HepG2 (cell line): ENCODE results near the gene SMG7. TPM values are rescaled to one million over a fixed set of nuclear protein-coding genes. Genes with fewer than 3 reads are reported as not detected.

Experiments used
- ARID3A ChIP-seq: IDR thresholded peaks from 2 replicates; pipeline ENCODE4 v1.6.1; 2012; ENCODE audit warnings: low read depth, low read length, improper control_type of control experiment
- HNF4G ChIP-seq, 2 experiments: sonication (generic) in 1 of 2; formaldehyde crosslinking in 1 of 2; IDR thresholded peaks; 2 replicates each; pipeline versions ENCODE4 v1.4.0 to v1.6.1; 2011 to 2020; ENCODE audit warnings: borderline replicate concordance in 2 of 2, low read depth in 2 of 2, mild to moderate bottlenecking in 2 of 2, low read length in 1 of 2, missing genetic modification reagents in 1 of 2, moderate library complexity in 1 of 2
- IRX3 ChIP-seq: sonication (generic); formaldehyde crosslinking; IDR thresholded peaks from 2 replicates; pipeline ENCODE4 v1.8.1; 2023; ENCODE audit warnings: mild to moderate bottlenecking, low read depth, missing genetic modification reagents, borderline replicate concordance
- MLLT10 ChIP-seq: sonication (generic); formaldehyde crosslinking; IDR thresholded peaks from 2 replicates; pipeline ENCODE4 v1.4.0; 2020; ENCODE audit warnings: missing genetic modification reagents
- NCOA2 ChIP-seq: sonication (generic); formaldehyde crosslinking; IDR thresholded peaks from 2 replicates; pipeline ENCODE4 v1.8.0; 2022; ENCODE audit warnings: inconsistent platforms
- SMC3 ChIP-seq: IDR thresholded peaks from 2 replicates; pipeline ENCODE4 v1.6.1; 2011; ENCODE audit warnings: low read length, improper control_type of control experiment
- SNAPC4 ChIP-seq: sonication (generic); formaldehyde crosslinking; IDR thresholded peaks from 2 replicates; pipeline ENCODE4 v1.4.0; 2020; ENCODE audit warnings: mild to moderate bottlenecking, missing genetic modification reagents
- SSRP1 ChIP-seq: IDR thresholded peaks from 2 replicates; pipeline ENCODE4 v1.6.1; 2016; ENCODE audit warnings: control low read depth
- U2AF2 ChIP-seq: fragments of 200-400 bp; formaldehyde crosslinking; IDR thresholded peaks from 2 replicates; pipeline ENCODE4 v1.6.1; 2017; ENCODE audit warnings: low read depth, mild to moderate bottlenecking, low read length
- ZBTB33 ChIP-seq: sonication (generic); formaldehyde crosslinking; IDR thresholded peaks from 2 replicates; pipeline ENCODE4 v1.4.0; 2020; ENCODE audit warnings: missing genetic modification reagents
- ZBTB7A ChIP-seq: sonication (generic); formaldehyde crosslinking; IDR thresholded peaks from 2 replicates; pipeline ENCODE4 v1.8.0; 2022; ENCODE audit warnings: mild to moderate bottlenecking, missing genetic modification reagents
- ZFP90 ChIP-seq: sonication (generic); formaldehyde crosslinking; IDR thresholded peaks from 2 replicates; pipeline ENCODE4 v1.8.0; 2022; ENCODE audit warnings: missing genetic modification reagents, mild to moderate bottlenecking, inconsistent platforms, borderline replicate concordance
- ZMYM3 ChIP-seq: sonication (generic); formaldehyde crosslinking; IDR thresholded peaks from 2 replicates; pipeline ENCODE4 v1.5.1; 2020; ENCODE audit warnings: mild to moderate bottlenecking, missing genetic modification reagents
- ZNF333 ChIP-seq: sonication (generic); formaldehyde crosslinking; IDR thresholded peaks from 2 replicates; pipeline ENCODE4 v1.4.0; 2020; ENCODE audit warnings: mild to moderate bottlenecking, missing genetic modification reagents, borderline replicate concordance
- ZNF530 ChIP-seq: sonication (generic); formaldehyde crosslinking; IDR thresholded peaks from 2 replicates; pipeline ENCODE4 v1.5.0; 2020; ENCODE audit warnings: low read depth, mild to moderate bottlenecking, missing genetic modification reagents
- ZNF543 ChIP-seq: sonication (generic); formaldehyde crosslinking; IDR thresholded peaks from 2 replicates; pipeline ENCODE4 v1.4.0; 2020; ENCODE audit warnings: mild to moderate bottlenecking, missing genetic modification reagents
- ZNF704 ChIP-seq: sonication (generic); formaldehyde crosslinking; IDR thresholded peaks from 2 replicates; pipeline ENCODE4 v1.8.1; 2023; ENCODE audit warnings: mild to moderate bottlenecking, inconsistent platforms, moderate library complexity, missing genetic modification reagents, borderline replicate concordance
- ZNF749 ChIP-seq: sonication (generic); formaldehyde crosslinking; IDR thresholded peaks from 2 replicates; pipeline ENCODE4 v1.8.0; 2022; ENCODE audit warnings: mild to moderate bottlenecking, missing genetic modification reagents, moderate library complexity, borderline replicate concordance
- ZNF761 ChIP-seq: sonication (generic); formaldehyde crosslinking; conservative IDR thresholded peaks from 2 replicates; pipeline ENCODE4 v1.4.0; 2020; ENCODE audit warnings: mild to moderate bottlenecking, missing genetic modification reagents
- polyA plus RNA-seq, 8 experiments: library from polyadenylated mRNA; depleted of rRNA in 3 of 8; stranded (reverse) in 7 of 8; unstranded in 1 of 8; fragments of >200 nt; fragmentation: Illumina TruSeq in 4 of 8; extraction: Trizol in 4 of 8; gene quantifications; 2 replicates each; pipeline versions ENCODE4 v1.2.1 to v1.2.3, GENCODE V29; 2011 to 2016; ENCODE audit warnings: low read depth in 4 of 8, missing spikeins in 1 of 8, mixed read lengths in 1 of 8; ENCODE audit not compliant: insufficient read depth in 1 of 8
- total RNA-seq, 5 experiments: library from RNA; depleted of rRNA; stranded (reverse); fragments of >200 nt; fragmentation: Illumina TruSeq; extraction: Trizol; gene quantifications; 2 replicates each; pipeline ENCODE4 v1.2.3, GENCODE V29; 2016; ENCODE audit warnings: low read depth in 1 of 5

The SMG7 gene
- total and polyA plus RNA-seq, 2 of the 13 experiments (the other 11 are each of a cell fraction or from before 2014, with no cell fraction given) = 14.9 to 27.9 TPM

GRCh38 chr1:183472488-183473216 lies at the start of gene SMG7 (continued):
- TF ChIP-seq SSRP1 (CRISPR knock-in tag) (no peak), SNAPC4 (CRISPR knock-in tag) (no peak), ZNF333 (peak; percentile 58; the same call in 1 of the 2 replicates), ZBTB33 (CRISPR knock-in tag) (no peak), ZNF761 (0 out of 2 replicates have a peak, but pooled peaks have one; percentile 16), ZBTB7A (CRISPR knock-in tag) (no peak), IRX3 (peak; percentile 58; the same call in 1 of the 2 replicates), SMC3 (no peak), NCOA2 (CRISPR knock-in tag) (no peak), U2AF2 (no peak), ZNF530 (no peak), ZNF543 (CRISPR knock-in tag) (no peak; the same call in 1 of the 2 replicates), ZFP90 (no peak), ZMYM3 (no peak), HNF4G (IDR thresholded peaks at IDR 0.05; ENCODE audit: borderline replicate concordance, low read depth, low read length) (no peak), HNF4G (CRISPR knock-in tag; IDR thresholded peaks at IDR 0.05; ENCODE audit: borderline replicate concordance, low read depth) (no peak), ZNF749 (no peak), ZNF704 (CRISPR knock-in tag) (no peak), ARID3A (no peak), MLLT10 (CRISPR knock-in tag) (no peak)
